Suprapubic skin (tissue), 4 donors: ENCODE measurements around the gene RAMACL.

ENCODE experiments used
- EP300 ChIP-seq: sonication (generic); formaldehyde crosslinking; IDR thresholded peaks from one replicate; pipeline ENCODE4 v1.6.1; 2017; ENCODE audit warnings: antibody characterized with exemption
- POLR2A ChIP-seq, 2 donors: fragments of 450-650 bp; IDR thresholded peaks; one replicate each; pipeline ENCODE4 v1.6.1; 2017; ENCODE audit warnings: antibody characterized with exemption in 2 of 2, mild to moderate bottlenecking in 2 of 2, moderate library complexity in 2 of 2
- POLR2AphosphoS5 ChIP-seq, 3 donors: sonication (generic); formaldehyde crosslinking; IDR thresholded peaks; one replicate each; pipeline ENCODE4 v1.6.1; 2017; ENCODE audit warnings: antibody characterized with exemption in 3 of 3
- TF ChIP-seq, protein P1 (sequence below), 2 donors: fragments of 200-600 bp in 1 of 2; fragments of 450-650 bp in 1 of 2; sonication (generic) in 1 of 2; IDR thresholded peaks; one replicate each; pipeline ENCODE4 v1.5.1; 2016 to 2019; ENCODE audit warnings: antibody characterized with exemption in 2 of 2, mild to moderate bottlenecking in 1 of 2, moderate library complexity in 1 of 2

DNA sequence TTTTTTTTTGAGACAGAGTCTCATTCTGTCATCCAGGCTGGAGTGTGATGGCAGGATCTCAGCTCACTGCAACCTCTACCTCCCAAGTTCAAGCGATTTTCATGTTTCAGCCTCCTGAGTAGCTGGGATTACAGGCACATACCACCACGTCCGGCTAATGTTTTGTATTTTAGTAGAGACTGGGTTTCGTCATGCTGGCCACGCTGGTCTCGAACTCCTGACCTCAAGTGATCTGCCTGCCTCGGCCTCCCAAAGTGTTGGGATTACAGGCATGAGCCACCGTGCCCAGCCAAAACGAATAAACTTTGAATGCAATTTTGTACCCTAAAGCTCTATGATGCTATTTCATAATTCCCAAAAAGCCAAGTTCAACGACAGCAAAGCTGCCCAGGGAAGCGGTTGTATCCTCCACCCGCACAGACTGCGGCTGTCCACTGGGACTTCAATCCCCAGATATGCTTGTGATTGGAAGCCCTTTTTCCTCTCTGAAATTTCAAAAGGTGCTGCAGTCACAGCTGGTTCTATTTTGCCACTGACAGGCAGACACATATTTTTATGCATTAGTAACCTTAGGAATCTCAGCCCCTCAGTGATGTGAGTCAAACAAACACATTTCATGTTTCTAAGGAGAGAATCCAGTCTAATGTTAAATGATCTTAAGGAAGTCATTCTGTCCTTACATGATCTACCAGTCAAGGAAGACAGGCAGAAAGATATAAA, 8.7 kb upstream of the RAMACL start:
- TF ChIP-seq EP300 (no peak), POLR2AphosphoS5 (IDR thresholded peaks at IDR 0.05) (no peak), POLR2A (IDR thresholded peaks at IDR 0.05) (no peak)
- TF ChIP-seq, protein P1, sequence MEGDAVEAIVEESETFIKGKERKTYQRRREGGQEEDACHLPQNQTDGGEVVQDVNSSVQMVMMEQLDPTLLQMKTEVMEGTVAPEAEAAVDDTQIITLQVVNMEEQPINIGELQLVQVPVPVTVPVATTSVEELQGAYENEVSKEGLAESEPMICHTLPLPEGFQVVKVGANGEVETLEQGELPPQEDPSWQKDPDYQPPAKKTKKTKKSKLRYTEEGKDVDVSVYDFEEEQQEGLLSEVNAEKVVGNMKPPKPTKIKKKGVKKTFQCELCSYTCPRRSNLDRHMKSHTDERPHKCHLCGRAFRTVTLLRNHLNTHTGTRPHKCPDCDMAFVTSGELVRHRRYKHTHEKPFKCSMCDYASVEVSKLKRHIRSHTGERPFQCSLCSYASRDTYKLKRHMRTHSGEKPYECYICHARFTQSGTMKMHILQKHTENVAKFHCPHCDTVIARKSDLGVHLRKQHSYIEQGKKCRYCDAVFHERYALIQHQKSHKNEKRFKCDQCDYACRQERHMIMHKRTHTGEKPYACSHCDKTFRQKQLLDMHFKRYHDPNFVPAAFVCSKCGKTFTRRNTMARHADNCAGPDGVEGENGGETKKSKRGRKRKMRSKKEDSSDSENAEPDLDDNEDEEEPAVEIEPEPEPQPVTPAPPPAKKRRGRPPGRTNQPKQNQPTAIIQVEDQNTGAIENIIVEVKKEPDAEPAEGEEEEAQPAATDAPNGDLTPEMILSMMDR (IDR thresholded peaks at IDR 0.05), result no peak
